ENCODE data around the gene TTYH2. TPM values are rescaled to one million over a fixed set of nuclear protein-coding genes. Genes with fewer than 3 reads are reported as not detected.

Gene TTYH2
- total RNA-seq, 1 experiment from 2014 or later, result 4.5 TPM

GRCh38 chr17:74283371-74283673 lies 70.0 kb downstream of the TTYH2 start (continued):
- TF ChIP-seq E2F4 (CRISPR knock-in tag; IDR thresholded peaks at IDR 0.05; ENCODE audit: borderline replicate concordance, low read depth), result no peak

GRCh38 chr17:74287031-74287602 lies 73.7 kb downstream of the TTYH2 start:
- ChIA-PET POLR2A (no interaction called here), CTCF (interaction anchor here (0.9 to 5.3 kb wide), 2 partner anchors 10 to 75 kb away, joined by 3 to 112 read pairs; partner anchors contain the start of gene BTBD17)
- DNase-seq (ENCODE audit: low spot score) (no peak), ATAC-seq (no peak)
- H3K9me3 Mint-ChIP-seq, result no peaks in the 10 kb centered on the region
- H3K4me3 Mint-ChIP-seq, result no peak overlapping the region
- H3K4me1 Mint-ChIP-seq, result peaks cover 7% of the 10 kb centered on the region; the same call in 1 of the 2 replicates
- TF ChIP-seq, protein P1, sequence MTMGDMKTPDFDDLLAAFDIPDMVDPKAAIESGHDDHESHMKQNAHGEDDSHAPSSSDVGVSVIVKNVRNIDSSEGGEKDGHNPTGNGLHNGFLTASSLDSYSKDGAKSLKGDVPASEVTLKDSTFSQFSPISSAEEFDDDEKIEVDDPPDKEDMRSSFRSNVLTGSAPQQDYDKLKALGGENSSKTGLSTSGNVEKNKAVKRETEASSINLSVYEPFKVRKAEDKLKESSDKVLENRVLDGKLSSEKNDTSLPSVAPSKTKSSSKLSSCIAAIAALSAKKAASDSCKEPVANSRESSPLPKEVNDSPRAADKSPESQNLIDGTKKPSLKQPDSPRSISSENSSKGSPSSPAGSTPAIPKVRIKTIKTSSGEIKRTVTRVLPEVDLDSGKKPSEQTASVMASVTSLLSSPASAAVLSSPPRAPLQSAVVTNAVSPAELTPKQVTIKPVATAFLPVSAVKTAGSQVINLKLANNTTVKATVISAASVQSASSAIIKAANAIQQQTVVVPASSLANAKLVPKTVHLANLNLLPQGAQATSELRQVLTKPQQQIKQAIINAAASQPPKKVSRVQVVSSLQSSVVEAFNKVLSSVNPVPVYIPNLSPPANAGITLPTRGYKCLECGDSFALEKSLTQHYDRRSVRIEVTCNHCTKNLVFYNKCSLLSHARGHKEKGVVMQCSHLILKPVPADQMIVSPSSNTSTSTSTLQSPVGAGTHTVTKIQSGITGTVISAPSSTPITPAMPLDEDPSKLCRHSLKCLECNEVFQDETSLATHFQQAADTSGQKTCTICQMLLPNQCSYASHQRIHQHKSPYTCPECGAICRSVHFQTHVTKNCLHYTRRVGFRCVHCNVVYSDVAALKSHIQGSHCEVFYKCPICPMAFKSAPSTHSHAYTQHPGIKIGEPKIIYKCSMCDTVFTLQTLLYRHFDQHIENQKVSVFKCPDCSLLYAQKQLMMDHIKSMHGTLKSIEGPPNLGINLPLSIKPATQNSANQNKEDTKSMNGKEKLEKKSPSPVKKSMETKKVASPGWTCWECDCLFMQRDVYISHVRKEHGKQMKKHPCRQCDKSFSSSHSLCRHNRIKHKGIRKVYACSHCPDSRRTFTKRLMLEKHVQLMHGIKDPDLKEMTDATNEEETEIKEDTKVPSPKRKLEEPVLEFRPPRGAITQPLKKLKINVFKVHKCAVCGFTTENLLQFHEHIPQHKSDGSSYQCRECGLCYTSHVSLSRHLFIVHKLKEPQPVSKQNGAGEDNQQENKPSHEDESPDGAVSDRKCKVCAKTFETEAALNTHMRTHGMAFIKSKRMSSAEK (CRISPR knock-in tag; IDR thresholded peaks at IDR 0.05; ENCODE audit: borderline replicate concordance), result no peak
- TF ChIP-seq, protein P2, sequence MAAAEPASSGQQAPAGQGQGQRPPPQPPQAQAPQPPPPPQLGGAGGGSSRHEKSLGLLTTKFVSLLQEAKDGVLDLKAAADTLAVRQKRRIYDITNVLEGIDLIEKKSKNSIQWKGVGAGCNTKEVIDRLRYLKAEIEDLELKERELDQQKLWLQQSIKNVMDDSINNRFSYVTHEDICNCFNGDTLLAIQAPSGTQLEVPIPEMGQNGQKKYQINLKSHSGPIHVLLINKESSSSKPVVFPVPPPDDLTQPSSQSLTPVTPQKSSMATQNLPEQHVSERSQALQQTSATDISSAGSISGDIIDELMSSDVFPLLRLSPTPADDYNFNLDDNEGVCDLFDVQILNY (CRISPR knock-in tag; IDR thresholded peaks at IDR 0.05), result no peak
- TF ChIP-seq ZNF512 (CRISPR knock-in tag; IDR thresholded peaks at IDR 0.05; ENCODE audit: borderline replicate concordance) (no peak), OVOL2 (CRISPR knock-in tag; IDR thresholded peaks at IDR 0.05; ENCODE audit: borderline replicate concordance) (no peak), ELF4 (CRISPR knock-in tag; IDR thresholded peaks at IDR 0.05; ENCODE audit: low read depth) (no peak)
- no peaks in the 10 kb centered on the region; the same call in 1 of the 2 replicates for H3K27me3 Mint-ChIP-seq (ENCODE audit: low read depth)
- H3K27ac Mint-ChIP-seq, result no peak overlapping the region
- H3K36me3 Mint-ChIP-seq, result no peaks in the 10 kb centered on the region

DNA sequence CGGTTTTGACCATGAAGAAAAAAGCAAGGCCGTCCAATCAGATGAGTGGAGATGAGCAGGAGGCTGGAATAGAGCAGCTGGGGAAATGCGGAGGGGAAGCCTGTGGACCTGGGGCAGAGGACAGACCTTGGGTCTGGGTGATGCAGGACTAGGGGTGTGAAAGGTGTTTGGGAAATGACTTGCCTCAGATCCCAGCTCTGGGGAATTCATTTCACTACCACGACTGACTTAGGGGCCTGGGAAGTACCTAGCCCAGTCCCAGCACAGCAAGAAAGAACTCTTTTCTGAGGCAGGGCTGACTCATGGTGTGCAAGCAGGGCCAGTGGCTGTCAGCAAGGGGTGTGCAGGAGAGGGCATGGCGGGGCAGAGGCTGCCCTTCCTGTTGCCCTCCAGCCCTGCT lies 75.4 kb downstream of the TTYH2 start:
- CTCF ChIA-PET, result no interaction called here
- no peak overlapping the region for H3K27ac Mint-ChIP-seq
- POLR2A ChIA-PET, result no interaction called here
- H3K4me1 Mint-ChIP-seq, result peaks cover 7% of the 10 kb centered on the region; the same call in 1 of the 2 replicates
- no peak for TF ChIP-seq ZNF263 (CRISPR knock-in tag; IDR thresholded peaks at IDR 0.05; ENCODE audit: low read depth)
- DNase-seq (ENCODE audit: low spot score) (no peak), ATAC-seq (no peak)
- no peaks in the 10 kb centered on the region; the same call in 1 of the 2 replicates for H3K27me3 Mint-ChIP-seq (ENCODE audit: low read depth)
- H3K4me3 Mint-ChIP-seq, result no peak overlapping the region
- no peaks in the 10 kb centered on the region for H3K9me3 Mint-ChIP-seq
- H3K36me3 Mint-ChIP-seq, result no peaks in the 10 kb centered on the region

DNA sequence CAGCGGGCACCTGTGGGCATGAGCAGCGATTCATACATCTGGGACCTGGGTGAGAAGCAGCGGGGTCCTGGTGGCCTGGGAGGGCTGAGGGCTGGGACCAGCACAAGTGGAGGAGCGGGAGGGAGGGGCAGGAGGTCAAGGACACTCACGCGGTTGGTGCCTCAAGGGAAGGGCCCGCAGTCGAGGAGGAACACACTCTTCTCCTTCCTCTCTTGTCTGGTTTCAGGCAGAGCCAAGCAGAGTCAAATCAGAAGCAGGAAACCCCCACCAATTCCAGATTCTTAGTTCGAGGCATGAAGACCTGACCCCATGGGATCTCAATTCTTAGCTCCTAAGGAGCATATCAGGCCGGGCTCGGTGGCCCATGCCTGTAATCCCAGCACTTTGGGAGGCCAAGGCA lies 76.3 kb downstream of the TTYH2 start:
- DNase-seq (ENCODE audit: low spot score), result no peak
- H3K27me3 Mint-ChIP-seq (ENCODE audit: low read depth), result no peaks in the 10 kb centered on the region; the same call in 1 of the 2 replicates
- peaks cover 7% of the 10 kb centered on the region; the same call in 1 of the 2 replicates for H3K4me1 Mint-ChIP-seq
- ATAC-seq, result no peak
- no peaks in the 10 kb centered on the region for H3K36me3 Mint-ChIP-seq
- H3K9me3 Mint-ChIP-seq, result peaks cover 2% of the 10 kb centered on the region
- ChIA-PET POLR2A (no interaction called here), CTCF (interaction anchor here (0.5 to 1.6 kb wide), 3 partner anchors 11 to 72 kb away, joined by 3 to 5 read pairs (median 3); partner anchors contain the start of gene BTBD17)
- no peak overlapping the region for H3K4me3 Mint-ChIP-seq
- H3K27ac Mint-ChIP-seq, result no peak overlapping the region
- TF ChIP-seq, protein P1 (CRISPR knock-in tag; IDR thresholded peaks at IDR 0.05; ENCODE audit: borderline replicate concordance), result no peak
- TF ChIP-seq, protein P3, sequence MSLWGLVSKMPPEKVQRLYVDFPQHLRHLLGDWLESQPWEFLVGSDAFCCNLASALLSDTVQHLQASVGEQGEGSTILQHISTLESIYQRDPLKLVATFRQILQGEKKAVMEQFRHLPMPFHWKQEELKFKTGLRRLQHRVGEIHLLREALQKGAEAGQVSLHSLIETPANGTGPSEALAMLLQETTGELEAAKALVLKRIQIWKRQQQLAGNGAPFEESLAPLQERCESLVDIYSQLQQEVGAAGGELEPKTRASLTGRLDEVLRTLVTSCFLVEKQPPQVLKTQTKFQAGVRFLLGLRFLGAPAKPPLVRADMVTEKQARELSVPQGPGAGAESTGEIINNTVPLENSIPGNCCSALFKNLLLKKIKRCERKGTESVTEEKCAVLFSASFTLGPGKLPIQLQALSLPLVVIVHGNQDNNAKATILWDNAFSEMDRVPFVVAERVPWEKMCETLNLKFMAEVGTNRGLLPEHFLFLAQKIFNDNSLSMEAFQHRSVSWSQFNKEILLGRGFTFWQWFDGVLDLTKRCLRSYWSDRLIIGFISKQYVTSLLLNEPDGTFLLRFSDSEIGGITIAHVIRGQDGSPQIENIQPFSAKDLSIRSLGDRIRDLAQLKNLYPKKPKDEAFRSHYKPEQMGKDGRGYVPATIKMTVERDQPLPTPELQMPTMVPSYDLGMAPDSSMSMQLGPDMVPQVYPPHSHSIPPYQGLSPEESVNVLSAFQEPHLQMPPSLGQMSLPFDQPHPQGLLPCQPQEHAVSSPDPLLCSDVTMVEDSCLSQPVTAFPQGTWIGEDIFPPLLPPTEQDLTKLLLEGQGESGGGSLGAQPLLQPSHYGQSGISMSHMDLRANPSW (CRISPR knock-in tag; conservative IDR thresholded peaks at IDR 0.05; ENCODE audit: low read depth), result no peak
- TF ChIP-seq GABPB1 (CRISPR knock-in tag; IDR thresholded peaks at IDR 0.05), result no peak
- TF ChIP-seq E2F1 (CRISPR knock-in tag; IDR thresholded peaks at IDR 0.05), result no peak
- TF ChIP-seq ESRRA (CRISPR knock-in tag; IDR thresholded peaks at IDR 0.05; ENCODE audit: borderline replicate concordance), result no peak

Measured in WTC11 (cell line).